ENCODE measurements around the gene NEXMIF. TPM values are rescaled to one million over a fixed set of nuclear protein-coding genes. Genes with fewer than 3 reads are reported as not detected.
"Not testable (repeated sequence)": the region's sequence is repeated elsewhere in the genome, so short reads cannot be mapped to it uniquely, and the experiment has no call there.

Gene NEXMIF
- total RNA-seq, result 1.9 TPM

- ATAC-seq (peak; percentile 59), DNase-seq (ENCODE audit: low spot score) (peak; percentile 53)
- intact Hi-C loops (cut with DNase I), result no loop called here
Measured at GRCh38 chrX:74925225-74926088, at the start of gene NEXMIF. Gene NEXMIF, minus strand, starts transcription at chrX:74925452.

DNA sequence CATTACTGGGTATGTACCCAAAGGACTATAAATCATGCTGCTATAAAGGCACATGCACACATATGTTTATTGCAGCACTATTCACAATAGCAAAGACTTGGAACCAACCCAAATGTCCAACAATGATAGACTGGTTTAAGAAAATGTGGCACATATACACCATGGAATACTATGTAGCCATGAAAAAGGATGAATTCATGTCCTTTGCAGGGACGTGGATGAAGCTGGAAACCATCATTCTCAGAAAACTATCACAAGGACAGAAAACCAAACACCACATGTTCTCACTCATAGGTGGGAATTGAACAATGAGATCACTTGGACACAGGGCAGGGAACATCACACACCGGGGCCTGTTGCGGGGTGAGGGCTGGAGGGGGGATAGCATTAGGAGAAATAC is 36.7 kb upstream of the NEXMIF start:
- intact Hi-C loops (cut with DNase I); DNase-seq (ENCODE audit: low spot score); ATAC-seq: not testable (repeated sequence)

DNA sequence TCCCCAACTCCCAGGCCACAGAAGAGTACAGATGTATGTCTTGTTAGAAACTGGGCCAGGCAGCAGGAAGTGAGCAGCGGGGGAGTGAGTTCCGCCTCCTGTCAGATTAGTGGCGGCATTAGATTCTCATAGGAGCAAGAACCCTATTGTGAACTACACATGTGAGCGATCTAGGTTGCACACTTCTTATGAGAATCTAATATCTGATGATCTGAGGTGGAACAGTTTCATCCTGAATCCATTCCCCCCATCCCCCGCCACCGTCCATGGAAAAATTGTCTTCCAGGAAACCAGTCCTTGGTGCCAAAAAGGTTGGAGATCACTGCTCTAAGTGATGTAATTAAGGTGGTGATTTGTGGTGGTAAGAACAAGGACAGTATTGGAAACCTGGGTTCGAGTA is 24.5 kb upstream of the NEXMIF start:
- intact Hi-C loops (cut with DNase I), result no loop called here
- DNase-seq (ENCODE audit: low spot score), result no peak
- ATAC-seq, result no peak

DNA sequence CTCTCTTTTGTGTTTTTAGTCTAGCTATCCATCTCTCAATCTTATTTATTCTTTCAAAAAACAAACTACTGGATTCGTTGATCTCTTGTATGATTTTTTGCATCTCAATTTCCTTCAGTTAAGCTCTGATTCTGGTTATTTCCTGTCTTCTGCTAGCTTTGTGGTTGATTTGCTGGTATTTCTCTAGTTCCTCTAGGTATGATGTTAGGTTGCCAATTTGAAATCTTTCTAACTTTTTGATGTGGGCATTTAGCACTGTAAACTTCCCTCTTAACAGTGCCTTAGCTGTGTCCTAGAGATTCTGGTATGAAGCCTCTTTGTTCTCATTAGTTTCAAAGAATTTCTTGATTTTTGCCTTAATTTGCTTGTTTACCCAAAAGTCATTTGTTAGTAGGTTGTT is 15.2 kb upstream of the NEXMIF start:
- intact Hi-C loops (cut with DNase I), result no loop called here
- DNase-seq (ENCODE audit: low spot score) (no peak), ATAC-seq (no peak)

- ATAC-seq, result no peak
- intact Hi-C loops (cut with DNase I), result no loop called here
- DNase-seq (ENCODE audit: low spot score), result no peak
Measured at GRCh38 chrX:74931214-74931613, 6.0 kb upstream of the NEXMIF start.

DNA sequence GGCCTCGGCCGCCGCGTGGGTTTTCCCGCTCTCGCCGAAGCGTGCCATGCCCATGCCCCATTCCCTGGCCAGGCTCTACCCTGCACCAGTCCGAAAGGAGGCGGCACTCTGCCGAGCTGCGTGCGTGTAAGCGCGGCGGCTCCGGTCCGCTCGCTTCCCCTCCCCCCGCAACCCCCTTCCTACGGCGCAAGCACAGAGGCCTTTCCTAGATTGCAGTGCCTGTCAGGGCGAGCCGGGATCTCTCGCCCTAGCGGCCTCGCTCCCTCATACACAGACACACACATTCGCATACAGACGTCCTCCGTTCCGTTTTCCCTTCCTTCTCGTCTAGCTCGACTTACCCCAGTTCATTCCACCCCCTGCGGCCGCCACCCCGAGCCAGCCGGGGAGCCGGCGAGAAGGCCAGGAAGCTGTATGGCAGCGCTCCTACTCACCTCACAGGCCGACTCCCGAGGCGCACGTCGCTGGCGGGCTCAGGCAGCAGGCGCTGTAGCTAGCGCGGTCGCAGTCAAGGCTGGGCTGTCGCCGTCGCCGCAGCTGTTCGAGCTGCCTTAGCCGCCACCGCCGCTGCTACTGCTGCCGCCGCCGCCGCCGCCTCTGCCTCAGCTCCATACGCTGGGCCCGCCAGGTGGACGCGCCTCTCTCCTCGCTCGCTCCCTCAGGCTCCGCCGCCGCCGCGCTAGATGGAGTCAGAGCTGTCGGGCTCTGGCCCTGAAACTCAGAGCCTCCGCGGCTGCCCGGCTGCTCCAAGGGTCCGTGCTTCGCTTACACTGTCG is 615 bp downstream of the NEXMIF start:
- intact Hi-C loops (cut with DNase I), result no loop called here
- peak; percentile 81 for ATAC-seq
- DNase-seq (ENCODE audit: low spot score), result peak; percentile 61

DNA sequence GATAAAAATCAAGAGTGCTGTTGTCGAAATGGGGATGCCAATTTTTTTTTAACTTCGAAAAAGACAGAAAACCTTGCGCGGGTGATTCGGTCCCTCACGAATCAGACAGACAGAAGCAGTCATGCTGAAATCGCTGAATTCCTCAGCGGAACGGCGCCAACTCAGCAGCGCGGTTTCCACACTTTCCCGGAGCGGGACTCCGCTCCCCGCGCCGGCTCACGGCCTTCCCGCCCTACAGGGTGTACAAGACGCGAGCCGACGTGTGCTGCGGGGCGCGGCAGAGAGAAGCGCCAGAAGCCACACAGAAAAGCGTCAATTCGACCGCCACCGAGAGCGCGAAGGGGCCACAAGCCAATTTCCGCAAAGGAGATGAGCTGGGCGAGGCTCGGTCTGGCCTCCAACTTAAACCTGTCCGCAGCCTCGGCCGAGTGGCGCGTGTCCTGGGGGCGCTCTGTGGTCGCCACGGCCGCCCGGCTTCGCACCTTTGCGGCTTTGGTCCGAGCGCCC is 1.3 kb downstream of the NEXMIF start:
- DNase-seq (ENCODE audit: low spot score) (peak; percentile 59), ATAC-seq (peak; percentile 59)
- intact Hi-C loops (cut with DNase I), result no loop called here

DNA sequence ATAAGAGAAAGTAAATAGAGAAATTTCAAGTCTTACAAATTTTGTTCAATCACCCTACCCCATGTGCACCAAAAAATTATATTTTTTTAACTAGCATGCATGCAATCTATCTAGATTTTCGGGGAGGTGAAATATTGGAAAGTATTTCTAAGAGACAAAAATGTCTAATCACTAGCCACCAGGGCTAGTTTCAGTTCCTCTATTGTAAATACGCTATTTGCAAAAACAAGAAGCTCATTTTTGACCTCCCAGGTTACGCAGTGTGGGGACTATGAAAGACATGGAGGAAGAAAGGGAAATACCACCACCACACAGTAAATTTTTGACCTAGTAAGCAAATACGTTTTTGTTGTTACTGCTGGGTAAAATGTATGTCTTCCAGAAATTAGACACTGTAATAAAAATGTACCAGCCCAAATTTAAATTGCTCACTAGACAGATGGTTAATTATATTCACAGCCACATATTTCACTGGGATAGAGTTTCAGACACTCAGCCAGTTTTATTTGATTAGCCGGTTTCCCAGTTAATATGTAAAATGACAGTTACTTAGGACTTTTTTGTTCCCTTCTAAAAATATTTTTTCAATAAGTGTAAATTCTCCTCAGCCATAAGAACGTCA is 2.2 kb downstream of the NEXMIF start:
- intact Hi-C loops (cut with DNase I), result no loop called here
- no peak for DNase-seq (ENCODE audit: low spot score)
- no peak for ATAC-seq

GRCh38 chrX:74911494-74911893 is 13.8 kb downstream of the NEXMIF start:
- intact Hi-C loops (cut with DNase I), result no loop called here
- no peak for DNase-seq (ENCODE audit: low spot score)
- no peak for ATAC-seq

DNA sequence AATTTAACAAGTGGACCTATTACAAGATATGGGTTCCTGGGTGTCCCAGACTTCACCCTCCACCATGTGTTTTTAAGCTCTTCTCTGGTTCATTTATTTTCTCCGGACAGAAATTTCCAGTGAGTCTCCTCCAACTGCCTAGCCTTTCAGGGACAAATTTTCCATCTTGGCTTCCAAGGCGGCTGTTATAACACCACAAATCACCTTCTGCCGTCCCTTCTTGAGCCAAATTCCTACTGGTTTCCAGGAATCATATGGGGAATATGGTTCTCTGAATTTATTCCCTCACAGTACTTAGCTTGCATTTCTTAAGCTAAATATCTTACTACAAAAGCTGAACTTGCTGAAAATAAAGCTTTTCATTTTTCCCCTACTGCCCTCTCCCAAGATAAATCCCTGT is 18.8 kb downstream of the NEXMIF start:
- peak; percentile 34 for ATAC-seq
- DNase-seq (ENCODE audit: low spot score), result no peak
- intact Hi-C loops (cut with DNase I), result loop anchor here (5.0 kb wide), 1 partner anchor 1796 kb away; no protein-coding TSS in a partner anchor

DNA sequence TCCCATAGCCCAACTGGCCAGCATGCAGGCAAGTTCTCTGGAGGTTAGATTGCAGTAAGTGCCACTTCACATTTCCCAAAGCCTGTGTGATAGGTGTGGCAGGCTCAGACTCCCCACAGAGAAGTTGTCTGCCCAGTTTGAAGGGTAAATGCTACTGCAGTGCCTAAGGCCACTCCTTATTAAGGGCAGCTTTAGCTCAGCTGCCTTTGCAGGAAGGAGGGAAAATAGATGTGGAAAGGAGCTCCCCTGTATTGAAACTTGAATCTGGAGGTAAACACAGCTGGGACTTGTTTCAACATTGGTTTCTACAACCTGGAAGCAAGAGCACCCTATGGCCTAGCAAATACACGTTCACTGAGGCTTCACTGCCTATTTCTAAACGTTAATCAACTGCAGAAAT is 22.4 kb downstream of the NEXMIF start:
- no peak for ATAC-seq
- intact Hi-C loops (cut with DNase I), result no loop called here
- no peak for DNase-seq (ENCODE audit: low spot score)

DNA sequence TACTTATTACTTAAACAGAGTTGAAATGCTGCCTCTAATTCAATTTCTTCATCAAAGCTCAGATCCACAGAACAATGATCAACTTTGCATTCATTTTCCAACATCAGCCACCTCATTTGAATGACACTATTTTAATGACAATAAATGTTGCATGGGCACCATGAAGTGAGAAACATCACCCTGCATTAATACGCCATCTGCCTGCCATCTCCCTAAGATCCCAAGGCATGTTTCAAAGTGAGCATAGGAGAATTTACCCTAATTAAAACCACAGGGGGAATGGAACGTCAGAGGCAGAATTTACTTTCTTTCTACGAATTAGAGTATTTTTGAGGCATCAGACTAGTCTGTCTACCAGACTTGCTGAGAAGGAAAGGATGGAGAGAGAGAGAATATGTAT is 32.7 kb downstream of the NEXMIF start:
- intact Hi-C loops (cut with DNase I), result no loop called here
- DNase-seq (ENCODE audit: low spot score) (no peak), ATAC-seq (no peak)

- ATAC-seq (no peak), DNase-seq (ENCODE audit: low spot score) (no peak)
- intact Hi-C loops (cut with DNase I), result no loop called here
Measured at GRCh38 chrX:74890676-74891430, 34.4 kb downstream of the NEXMIF start.

DNA sequence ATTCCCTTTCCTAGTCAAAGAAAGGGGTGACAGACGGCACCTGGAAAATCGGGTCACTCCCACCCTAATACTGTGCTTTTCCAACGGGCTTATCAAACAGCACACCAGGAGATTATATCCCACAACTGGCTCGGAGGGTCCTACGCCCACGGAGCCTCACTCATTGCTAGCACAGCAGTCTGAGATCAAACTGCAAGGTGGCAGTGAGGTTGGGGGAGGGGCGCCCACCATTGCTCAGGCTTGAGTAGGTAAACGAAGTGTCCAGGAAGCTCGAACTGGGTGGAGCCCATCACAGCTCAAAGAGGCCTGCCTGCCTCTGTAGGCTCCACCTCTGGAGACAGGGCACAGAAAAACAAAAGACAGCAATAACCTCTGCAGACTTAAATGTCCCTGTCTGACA is 42.9 kb downstream of the NEXMIF start:
- intact Hi-C loops (cut with DNase I); ATAC-seq; DNase-seq (ENCODE audit: low spot score): not testable (repeated sequence)

DNA sequence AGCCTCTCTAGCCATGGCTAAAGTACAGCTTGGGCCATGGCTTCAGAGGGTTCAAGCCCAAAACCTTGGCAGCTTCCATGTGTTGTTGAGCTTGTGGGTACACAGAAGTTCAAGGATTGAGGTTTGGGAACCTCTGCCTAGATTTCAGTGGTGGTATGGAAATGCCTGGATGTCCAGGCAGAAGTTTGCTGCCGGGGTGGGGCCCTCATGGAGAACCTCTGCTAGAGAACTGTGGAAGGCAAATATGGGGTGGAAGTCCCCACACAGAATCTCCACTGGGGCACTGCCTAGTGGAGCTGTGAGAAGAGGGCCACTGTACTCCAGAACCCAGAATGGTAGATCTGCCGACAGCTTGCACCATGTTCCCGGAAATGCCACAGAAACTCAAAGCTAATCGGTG is 59.5 kb downstream of the NEXMIF start:
- ATAC-seq (no peak), DNase-seq (ENCODE audit: low spot score) (no peak)
- intact Hi-C loops (cut with DNase I), result no loop called here

DNA sequence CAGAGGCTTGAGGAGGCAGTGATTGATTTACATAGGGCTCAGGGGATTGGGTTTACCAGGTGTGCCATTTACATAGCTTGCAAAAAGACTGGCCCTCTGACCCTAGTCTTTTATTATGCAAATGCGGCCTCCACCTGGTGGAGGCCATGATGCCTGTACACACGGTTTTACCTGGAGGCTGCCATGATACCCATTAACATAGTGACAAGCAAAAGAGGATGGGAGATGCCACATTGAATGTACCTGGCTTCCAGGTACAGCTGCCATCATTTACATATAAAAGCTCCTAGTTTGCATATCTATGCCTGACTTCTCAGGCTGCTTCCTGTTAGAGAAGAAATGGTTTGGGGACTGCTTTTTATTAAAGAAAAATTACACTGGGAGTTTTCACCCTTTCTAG is 72.0 kb downstream of the NEXMIF start:
- intact Hi-C loops (cut with DNase I), result no loop called here
- no peak for ATAC-seq

GRCh38 chrX:74835566-74835965 is 89.7 kb downstream of the NEXMIF start:
- intact Hi-C loops (cut with DNase I), result no loop called here
- ATAC-seq (no peak), DNase-seq (ENCODE audit: low spot score) (no peak)

More for the DNA sequence above, 72.0 kb downstream of the NEXMIF start:
- no peak for DNase-seq (ENCODE audit: low spot score)

DNA sequence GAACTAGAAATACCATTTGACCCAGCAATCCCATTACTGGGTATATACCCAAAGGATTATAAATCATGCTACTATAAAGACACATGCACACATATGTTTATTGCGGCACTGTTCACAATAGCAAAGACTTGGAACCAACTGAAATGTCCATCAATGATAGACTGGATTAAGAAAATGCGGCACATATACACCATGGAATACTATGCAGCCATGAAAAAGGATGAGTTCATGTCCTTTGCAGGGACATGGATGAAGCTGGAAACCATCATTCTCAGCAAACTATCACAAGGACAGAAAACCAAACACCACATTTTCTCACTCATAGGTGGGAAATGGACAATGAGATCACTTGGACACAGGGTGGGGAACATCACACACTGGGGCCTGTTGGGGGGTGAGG is 105.5 kb downstream of the NEXMIF start:
- intact Hi-C loops (cut with DNase I); DNase-seq (ENCODE audit: low spot score); ATAC-seq: not testable (repeated sequence)

DNA sequence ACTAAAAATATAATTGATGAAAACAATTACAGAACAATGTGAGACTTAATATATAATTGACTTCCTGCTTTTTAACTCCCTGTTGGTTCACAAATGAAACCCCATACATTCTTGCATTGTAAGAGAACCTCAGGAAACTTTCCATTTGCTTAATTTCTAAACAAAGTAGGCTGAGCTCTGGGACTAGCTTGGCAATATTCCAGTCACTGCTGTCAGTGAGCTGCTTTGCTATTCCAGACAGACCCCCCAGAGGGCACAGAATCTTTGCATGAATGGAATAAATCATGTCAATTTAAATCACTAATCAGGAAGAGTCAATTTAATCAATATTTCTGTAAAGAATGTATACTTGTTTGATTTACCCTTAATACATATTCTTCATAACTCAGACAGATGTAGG is 110.6 kb downstream of the NEXMIF start:
- ATAC-seq (no peak), DNase-seq (ENCODE audit: low spot score) (no peak)
- intact Hi-C loops (cut with DNase I), result no loop called here

Measured in sciatic nerve (tissue), 2 donors.